ENCODE results near the gene PCNX3. TPM values are rescaled to one million over a fixed set of nuclear protein-coding genes. Genes with fewer than 3 reads are reported as not detected.

PCNX3 gene
- total and polyA plus RNA-seq, 2 of the 13 experiments (the other 11 are each of a cell fraction or from before 2014, with no cell fraction given): 16.2 to 23.0 TPM

DNA sequence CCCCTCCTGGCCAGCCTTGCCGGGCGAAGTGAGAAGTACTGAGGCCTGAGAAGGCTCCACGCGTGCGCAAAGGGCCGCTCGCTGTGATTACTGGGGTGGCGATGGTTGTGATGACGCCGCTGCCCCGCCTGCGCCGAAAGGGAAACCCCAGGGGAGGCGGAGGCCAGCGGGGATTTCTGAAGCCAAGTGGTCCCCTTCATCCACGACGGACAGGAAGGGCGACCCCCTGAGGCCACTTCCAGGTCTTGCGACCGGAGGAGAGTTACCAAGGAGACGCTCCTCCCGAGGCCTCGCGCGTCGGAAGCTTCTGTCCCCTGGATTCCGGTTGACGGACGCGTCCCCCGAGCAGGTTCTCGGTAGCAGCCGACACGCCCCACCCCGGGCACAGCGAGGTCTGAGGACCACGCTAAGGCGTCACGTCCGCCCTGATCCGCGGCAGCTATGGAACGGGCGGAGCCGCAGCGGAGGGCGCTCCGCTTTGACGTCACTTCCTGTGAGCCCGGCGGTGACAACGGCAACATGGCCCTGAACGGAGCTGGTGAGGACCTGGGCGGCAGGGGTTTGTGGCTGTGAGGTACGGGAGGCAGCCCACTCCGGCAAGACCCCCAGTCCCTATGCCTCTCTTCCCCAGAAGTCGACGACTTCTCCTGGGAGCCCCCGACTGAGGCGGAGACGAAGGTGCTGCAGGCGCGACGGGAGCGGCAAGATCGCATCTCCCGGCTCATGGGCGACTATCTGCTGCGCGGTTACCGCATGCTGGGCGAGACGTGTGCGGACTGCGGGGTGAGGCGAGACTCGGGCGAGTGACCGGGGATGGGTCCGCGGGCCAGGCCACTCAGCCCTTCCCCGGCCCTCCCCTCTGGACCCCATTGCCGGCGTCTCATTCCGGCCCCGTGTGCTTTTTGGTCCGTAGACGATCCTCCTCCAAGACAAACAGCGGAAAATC is 45.3 kb upstream of the PCNX3 start, which contains the start of gene ZNRD2 (continued):
- TF ChIP-seq, protein P1, sequence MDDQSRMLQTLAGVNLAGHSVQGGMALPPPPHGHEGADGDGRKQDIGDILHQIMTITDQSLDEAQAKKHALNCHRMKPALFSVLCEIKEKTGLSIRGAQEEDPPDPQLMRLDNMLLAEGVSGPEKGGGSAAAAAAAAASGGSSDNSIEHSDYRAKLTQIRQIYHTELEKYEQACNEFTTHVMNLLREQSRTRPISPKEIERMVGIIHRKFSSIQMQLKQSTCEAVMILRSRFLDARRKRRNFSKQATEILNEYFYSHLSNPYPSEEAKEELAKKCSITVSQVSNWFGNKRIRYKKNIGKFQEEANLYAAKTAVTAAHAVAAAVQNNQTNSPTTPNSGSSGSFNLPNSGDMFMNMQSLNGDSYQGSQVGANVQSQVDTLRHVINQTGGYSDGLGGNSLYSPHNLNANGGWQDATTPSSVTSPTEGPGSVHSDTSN (CRISPR knock-in tag; IDR thresholded peaks at IDR 0.05; ENCODE audit: borderline replicate concordance): no peak
- TF ChIP-seq, protein P2, sequence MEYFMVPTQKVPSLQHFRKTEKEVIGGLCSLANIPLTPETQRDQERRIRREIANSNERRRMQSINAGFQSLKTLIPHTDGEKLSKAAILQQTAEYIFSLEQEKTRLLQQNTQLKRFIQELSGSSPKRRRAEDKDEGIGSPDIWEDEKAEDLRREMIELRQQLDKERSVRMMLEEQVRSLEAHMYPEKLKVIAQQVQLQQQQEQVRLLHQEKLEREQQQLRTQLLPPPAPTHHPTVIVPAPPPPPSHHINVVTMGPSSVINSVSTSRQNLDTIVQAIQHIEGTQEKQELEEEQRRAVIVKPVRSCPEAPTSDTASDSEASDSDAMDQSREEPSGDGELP (IDR thresholded peaks at IDR 0.05; ENCODE audit: borderline replicate concordance, low read depth): 0 out of 2 replicates have a peak, but pooled peaks have one; percentile 28
- TF ChIP-seq ZFP36L1 (CRISPR knock-in tag; IDR thresholded peaks at IDR 0.05): no peak; the same call in 1 of the 2 replicates
- TF ChIP-seq SRSF9 (IDR thresholded peaks at IDR 0.05; ENCODE audit: borderline replicate concordance, insufficient read depth, low read depth, low read length, poor library complexity, severe bottlenecking): no peak
- no peak for TF ChIP-seq HNRNPK (IDR thresholded peaks at IDR 0.05; ENCODE audit: low read depth, low read length, poor library complexity, severe bottlenecking)
- TF ChIP-seq ZNF326 (CRISPR knock-in tag; IDR thresholded peaks at IDR 0.05; ENCODE audit: borderline replicate concordance): no peak
- TF ChIP-seq, protein P3, sequence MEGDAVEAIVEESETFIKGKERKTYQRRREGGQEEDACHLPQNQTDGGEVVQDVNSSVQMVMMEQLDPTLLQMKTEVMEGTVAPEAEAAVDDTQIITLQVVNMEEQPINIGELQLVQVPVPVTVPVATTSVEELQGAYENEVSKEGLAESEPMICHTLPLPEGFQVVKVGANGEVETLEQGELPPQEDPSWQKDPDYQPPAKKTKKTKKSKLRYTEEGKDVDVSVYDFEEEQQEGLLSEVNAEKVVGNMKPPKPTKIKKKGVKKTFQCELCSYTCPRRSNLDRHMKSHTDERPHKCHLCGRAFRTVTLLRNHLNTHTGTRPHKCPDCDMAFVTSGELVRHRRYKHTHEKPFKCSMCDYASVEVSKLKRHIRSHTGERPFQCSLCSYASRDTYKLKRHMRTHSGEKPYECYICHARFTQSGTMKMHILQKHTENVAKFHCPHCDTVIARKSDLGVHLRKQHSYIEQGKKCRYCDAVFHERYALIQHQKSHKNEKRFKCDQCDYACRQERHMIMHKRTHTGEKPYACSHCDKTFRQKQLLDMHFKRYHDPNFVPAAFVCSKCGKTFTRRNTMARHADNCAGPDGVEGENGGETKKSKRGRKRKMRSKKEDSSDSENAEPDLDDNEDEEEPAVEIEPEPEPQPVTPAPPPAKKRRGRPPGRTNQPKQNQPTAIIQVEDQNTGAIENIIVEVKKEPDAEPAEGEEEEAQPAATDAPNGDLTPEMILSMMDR (CRISPR knock-in tag; IDR thresholded peaks at IDR 0.05): peak; percentile 93
- TF ChIP-seq MEIS1 (CRISPR knock-in tag; IDR thresholded peaks at IDR 0.05; ENCODE audit: borderline replicate concordance): peak; percentile 89; the same call in 1 of the 2 replicates
- no peak for TF ChIP-seq HMG20A (CRISPR knock-in tag; IDR thresholded peaks at IDR 0.05; ENCODE audit: borderline replicate concordance)
- TF ChIP-seq, protein P4, sequence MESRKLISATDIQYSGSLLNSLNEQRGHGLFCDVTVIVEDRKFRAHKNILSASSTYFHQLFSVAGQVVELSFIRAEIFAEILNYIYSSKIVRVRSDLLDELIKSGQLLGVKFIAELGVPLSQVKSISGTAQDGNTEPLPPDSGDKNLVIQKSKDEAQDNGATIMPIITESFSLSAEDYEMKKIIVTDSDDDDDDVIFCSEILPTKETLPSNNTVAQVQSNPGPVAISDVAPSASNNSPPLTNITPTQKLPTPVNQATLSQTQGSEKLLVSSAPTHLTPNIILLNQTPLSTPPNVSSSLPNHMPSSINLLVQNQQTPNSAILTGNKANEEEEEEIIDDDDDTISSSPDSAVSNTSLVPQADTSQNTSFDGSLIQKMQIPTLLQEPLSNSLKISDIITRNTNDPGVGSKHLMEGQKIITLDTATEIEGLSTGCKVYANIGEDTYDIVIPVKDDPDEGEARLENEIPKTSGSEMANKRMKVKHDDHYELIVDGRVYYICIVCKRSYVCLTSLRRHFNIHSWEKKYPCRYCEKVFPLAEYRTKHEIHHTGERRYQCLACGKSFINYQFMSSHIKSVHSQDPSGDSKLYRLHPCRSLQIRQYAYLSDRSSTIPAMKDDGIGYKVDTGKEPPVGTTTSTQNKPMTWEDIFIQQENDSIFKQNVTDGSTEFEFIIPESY (CRISPR knock-in tag; IDR thresholded peaks at IDR 0.05): peak; percentile 80
- TF ChIP-seq, protein P5, sequence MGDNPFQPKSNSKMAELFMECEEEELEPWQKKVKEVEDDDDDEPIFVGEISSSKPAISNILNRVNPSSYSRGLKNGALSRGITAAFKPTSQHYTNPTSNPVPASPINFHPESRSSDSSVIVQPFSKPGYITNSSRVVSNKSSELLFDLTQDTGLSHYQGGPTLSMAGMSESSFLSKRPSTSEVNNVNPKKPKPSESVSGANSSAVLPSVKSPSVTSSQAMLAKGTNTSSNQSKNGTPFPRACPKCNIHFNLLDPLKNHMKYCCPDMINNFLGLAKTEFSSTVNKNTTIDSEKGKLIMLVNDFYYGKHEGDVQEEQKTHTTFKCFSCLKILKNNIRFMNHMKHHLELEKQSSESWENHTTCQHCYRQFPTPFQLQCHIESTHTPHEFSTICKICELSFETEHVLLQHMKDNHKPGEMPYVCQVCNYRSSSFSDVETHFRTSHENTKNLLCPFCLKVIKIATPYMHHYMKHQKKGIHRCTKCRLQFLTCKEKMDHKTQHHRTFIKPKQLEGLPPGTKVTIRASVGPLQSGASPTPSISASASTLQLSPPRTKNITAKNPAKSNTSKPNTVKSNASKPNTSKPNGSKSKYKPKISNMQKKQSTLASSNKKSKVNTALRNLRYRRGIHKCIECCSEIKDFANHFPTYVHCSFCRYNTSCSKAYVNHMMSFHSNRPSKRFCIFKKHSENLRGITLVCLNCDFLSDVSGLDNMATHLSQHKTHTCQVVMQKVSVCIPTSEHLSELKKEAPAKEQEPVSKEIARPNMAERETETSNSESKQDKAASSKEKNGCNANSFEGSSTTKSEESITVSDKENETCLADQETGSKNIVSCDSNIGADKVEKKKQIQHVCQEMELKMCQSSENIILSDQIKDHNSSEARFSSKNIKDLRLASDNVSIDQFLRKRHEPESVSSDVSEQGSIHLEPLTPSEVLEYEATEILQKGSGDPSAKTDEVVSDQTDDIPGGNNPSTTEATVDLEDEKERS (CRISPR knock-in tag; IDR thresholded peaks at IDR 0.05): no peak
- peak; percentile 59 for TF ChIP-seq MED8 (CRISPR knock-in tag; IDR thresholded peaks at IDR 0.05; ENCODE audit: insufficient replicate concordance)
- TF ChIP-seq CBX1 (IDR thresholded peaks at IDR 0.05; ENCODE audit: low read depth): peak; percentile 31
- no peak for TF ChIP-seq ZNF367 (CRISPR knock-in tag; IDR thresholded peaks at IDR 0.05; ENCODE audit: borderline replicate concordance)
- no peak for TF ChIP-seq ZNF10 (CRISPR knock-in tag; IDR thresholded peaks at IDR 0.05; ENCODE audit: borderline replicate concordance, low read depth)
- TF ChIP-seq, protein P6, sequence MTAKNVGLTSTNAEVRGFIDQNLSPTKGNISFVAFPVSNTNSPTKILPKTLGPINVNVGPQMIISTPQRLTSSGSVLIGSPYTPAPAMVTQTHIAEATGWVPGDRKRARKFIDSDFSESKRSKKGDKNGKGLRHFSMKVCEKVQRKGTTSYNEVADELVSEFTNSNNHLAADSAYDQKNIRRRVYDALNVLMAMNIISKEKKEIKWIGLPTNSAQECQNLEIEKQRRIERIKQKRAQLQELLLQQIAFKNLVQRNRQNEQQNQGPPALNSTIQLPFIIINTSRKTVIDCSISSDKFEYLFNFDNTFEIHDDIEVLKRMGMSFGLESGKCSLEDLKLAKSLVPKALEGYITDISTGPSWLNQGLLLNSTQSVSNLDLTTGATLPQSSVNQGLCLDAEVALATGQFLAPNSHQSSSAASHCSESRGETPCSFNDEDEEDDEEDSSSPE (CRISPR knock-in tag; IDR thresholded peaks at IDR 0.05): peak; percentile 70; the same call in 1 of the 2 replicates
